MM.1S (cell line): ENCODE data around the gene STMN3.
"Not testable (repeated sequence)": the region's sequence is repeated elsewhere in the genome, so short reads cannot be mapped to it uniquely, and the experiment has no call there.

Experiments
- DNase-seq: peaks from one replicate; pipeline ENCODE4 v3.0.0-alpha.2; 2015
- H2AFZ ChIP-seq: fragments of 300-600 bp; sonication (generic); 2 replicates; pipeline ENCODE4 v1.6.0; 2016; ENCODE audit warnings: antibody characterized with exemption, low read length
- H3F3A ChIP-seq: fragments of 300-600 bp; sonication (generic); 2 replicates; pipeline ENCODE4 v1.6.1; 2016; ENCODE audit warnings: mild to moderate bottlenecking, antibody characterized with exemption, low read length, moderate library complexity, mixed read lengths; ENCODE audit not compliant: insufficient read depth
- H3K27ac ChIP-seq: fragments of 300-600 bp; sonication (generic); 2 replicates; pipeline ENCODE4 v1.5.1; 2016; ENCODE audit warnings: mild to moderate bottlenecking, low read length
- H3K27me3 ChIP-seq: fragments of 300-600 bp; sonication (generic); replicated peaks from 2 replicates; pipeline ENCODE4 v1.6.0; 2016; ENCODE audit warnings: low read length; ENCODE audit not compliant: insufficient read depth
- H3K36me3 ChIP-seq: fragments of 300-600 bp; sonication (generic); replicated peaks from 2 replicates; pipeline ENCODE4 v1.6.1; 2016; ENCODE audit warnings: mild to moderate bottlenecking, low read length, mixed read lengths; ENCODE audit not compliant: insufficient read depth
- H3K4me1 ChIP-seq: fragments of 300-600 bp; sonication (generic); 2 replicates; pipeline ENCODE4 v1.6.1; 2016; ENCODE audit warnings: low read length, mixed read lengths
- H3K4me2 ChIP-seq: fragments of 300-600 bp; sonication (generic); 2 replicates; pipeline ENCODE4 v1.6.0; 2016; ENCODE audit warnings: low read depth, low read length
- H3K4me3 ChIP-seq: fragments of 300-600 bp; sonication (generic); 2 replicates; pipeline ENCODE4 v1.5.1; 2016; ENCODE audit warnings: low read length, mixed read lengths
- H3K79me2 ChIP-seq: fragments of 300-600 bp; sonication (generic); 2 replicates; pipeline ENCODE4 v1.6.1; 2016; ENCODE audit warnings: mixed run types, low read length, mixed read lengths
- H3K9ac ChIP-seq: fragments of 300-600 bp; sonication (generic); 2 replicates; pipeline ENCODE4 v1.6.1; 2016; ENCODE audit warnings: low read length, mixed read lengths
- H3K9me2 ChIP-seq: fragments of 300-600 bp; sonication (generic); replicated peaks from 2 replicates; pipeline ENCODE4 v1.6.1; 2016; ENCODE audit warnings: mild to moderate bottlenecking, low read length, mixed read lengths; ENCODE audit not compliant: insufficient read depth
- H3K9me3 ChIP-seq: fragments of 300-600 bp; sonication (generic); replicated peaks from 2 replicates; pipeline ENCODE4 v1.6.1; 2016; ENCODE audit warnings: mild to moderate bottlenecking, low read length, mixed read lengths; ENCODE audit not compliant: insufficient read depth
- H4K20me1 ChIP-seq: fragments of 300-600 bp; sonication (generic); 2 replicates; pipeline ENCODE4 v1.6.1; 2016; ENCODE audit warnings: mild to moderate bottlenecking, low read length, moderate library complexity, mixed read lengths; ENCODE audit not compliant: insufficient read depth
- CTCF ChIP-seq: fragments of 300-600 bp; sonication (generic); IDR thresholded peaks from 2 replicates; pipeline ENCODE4 v1.5.1; 2016; ENCODE audit warnings: antibody characterized with exemption, low read length, mixed read lengths
- EZH2 ChIP-seq: fragments of 300-600 bp; sonication (generic); optimal IDR thresholded peaks from 2 replicates; pipeline ENCODE3; 2017; ENCODE audit warnings: low read depth, mild to moderate bottlenecking, antibody characterized with exemption, low read length, mixed read lengths
- EZH2phosphoT487 ChIP-seq: fragments of 300-600 bp; sonication (generic); IDR thresholded peaks from 2 replicates; pipeline ENCODE4 v1.6.1; 2018; ENCODE audit warnings: antibody characterized with exemption, low read length

Gene STMN3

GRCh38 chr20:63619086-63619485 is 34.1 kb downstream of the STMN3 start:
- Histone ChIP-seq H3K9me3 (no peaks in the 10 kb centered on the region), H3K27me3 (no peaks in the 10 kb centered on the region), H3K4me1 (no peaks in the 10 kb centered on the region), H3K9me2 (no peaks in the 10 kb centered on the region), H3K9ac (no peak overlapping the region), H3K36me3 (no peaks in the 10 kb centered on the region), H3K4me2 (no peak overlapping the region), H3K27ac (no peak overlapping the region), H4K20me1 (peaks cover 4% of the 10 kb centered on the region; the same call in 1 of the 2 replicates), H2AFZ (no peak overlapping the region), H3F3A (no peaks in the 10 kb centered on the region), H3K79me2 (peaks cover 64% of the 10 kb centered on the region), H3K4me3 (no peak overlapping the region)
- no peak for TF ChIP-seq EZH2
- no peak for TF ChIP-seq CTCF
- TF ChIP-seq EZH2phosphoT487 = no peak
- DNase-seq = no peak

GRCh38 chr20:63618291-63618980 is 34.8 kb downstream of the STMN3 start:
- DNase-seq = no peak
- Histone ChIP-seq H3K36me3 (no peaks in the 10 kb centered on the region), H3K27ac (no peak overlapping the region), H3K79me2 (peaks cover 62% of the 10 kb centered on the region), H3K27me3 (no peaks in the 10 kb centered on the region), H4K20me1 (peaks cover 4% of the 10 kb centered on the region; the same call in 1 of the 2 replicates), H3K9me3 (no peaks in the 10 kb centered on the region), H3K4me3 (no peak overlapping the region), H3K4me2 (no peak overlapping the region), H3K9ac (no peak overlapping the region), H3F3A (no peaks in the 10 kb centered on the region), H3K9me2 (no peaks in the 10 kb centered on the region), H3K4me1 (no peaks in the 10 kb centered on the region), H2AFZ (no peak overlapping the region)
- no peak for TF ChIP-seq EZH2phosphoT487
- no peak for TF ChIP-seq CTCF
- no peak for TF ChIP-seq EZH2

- Histone ChIP-seq H3K4me3 (no peak overlapping the region), H3K9me2 (no peaks in the 10 kb centered on the region), H4K20me1 (peaks cover 4% of the 10 kb centered on the region; the same call in 1 of the 2 replicates), H3K27me3 (no peaks in the 10 kb centered on the region), H2AFZ (no peak overlapping the region), H3K27ac (no peak overlapping the region), H3K79me2 (peaks cover 61% of the 10 kb centered on the region), H3F3A (no peaks in the 10 kb centered on the region), H3K4me2 (no peak overlapping the region), H3K36me3 (no peaks in the 10 kb centered on the region), H3K9ac (no peak overlapping the region), H3K4me1 (no peaks in the 10 kb centered on the region), H3K9me3 (no peaks in the 10 kb centered on the region)
- no peak for DNase-seq
- TF ChIP-seq EZH2phosphoT487 = no peak
These were observed 35.4 kb downstream of the STMN3 start for GRCh38 chr20:63617876-63618265.

GRCh38 chr20:63617092-63617875 is 35.9 kb downstream of the STMN3 start:
- Histone ChIP-seq H4K20me1 (peaks cover 1% of the 10 kb centered on the region; the same call in 1 of the 2 replicates), H3K9ac (no peak overlapping the region), H3K4me1 (no peaks in the 10 kb centered on the region), H3K27ac (no peak overlapping the region), H3K4me3 (no peak overlapping the region), H3F3A (no peaks in the 10 kb centered on the region), H3K4me2 (no peak overlapping the region), H3K27me3 (no peaks in the 10 kb centered on the region), H2AFZ (no peak overlapping the region), H3K36me3 (no peaks in the 10 kb centered on the region), H3K79me2 (peaks cover 61% of the 10 kb centered on the region), H3K9me3 (no peaks in the 10 kb centered on the region), H3K9me2 (no peaks in the 10 kb centered on the region)
- DNase-seq = no peak
- TF ChIP-seq CTCF (no peak), EZH2phosphoT487 (no peak), EZH2 (no peak)

GRCh38 chr20:63613863-63614594 is 39.2 kb downstream of the STMN3 start:
- H3K9me2 ChIP-seq, H3K4me2 ChIP-seq, H3K36me3 ChIP-seq, H3K27me3 ChIP-seq, H3K9ac ChIP-seq, H3K27ac ChIP-seq, H3K4me3 ChIP-seq, H3K9me3 ChIP-seq, DNase-seq, H2AFZ ChIP-seq, H4K20me1 ChIP-seq, H3K4me1 ChIP-seq, H3F3A ChIP-seq: not testable (repeated sequence)
- H3K79me2 ChIP-seq = peaks cover 47% of the 10 kb centered on the region
